HepG2 (cell line): ENCODE measurements around the gene RMRP. TPM values are rescaled to one million over a fixed set of nuclear protein-coding genes. Genes with fewer than 3 reads are reported as not detected.

ENCODE experiments used
- DR1 ChIP-seq: sonication (generic); formaldehyde crosslinking; IDR thresholded peaks from 2 replicates; pipeline ENCODE4 v1.8.0; 2021; ENCODE audit warnings: mild to moderate bottlenecking, missing genetic modification reagents, inconsistent platforms
- KAT8 ChIP-seq: IDR thresholded peaks from 2 replicates; pipeline ENCODE4 v1.6.1; 2016; ENCODE audit warnings: missing genetic modification reagents, missing compliant biosample characterization
- RBAK ChIP-seq: sonication (generic); formaldehyde crosslinking; IDR thresholded peaks from 2 replicates; pipeline ENCODE4 v1.5.1; 2020; ENCODE audit warnings: mild to moderate bottlenecking, missing genetic modification reagents
- RBM22 ChIP-seq: fragments of 200-400 bp; formaldehyde crosslinking; optimal IDR thresholded peaks from 2 replicates; pipeline ENCODE3; 2017; ENCODE audit warnings: mild to moderate bottlenecking, low read length, moderate library complexity
- SIX4 ChIP-seq: sonication (generic); formaldehyde crosslinking; IDR thresholded peaks from 2 replicates; pipeline ENCODE4 v1.4.0; 2020; ENCODE audit warnings: missing genetic modification reagents
- SNAPC5 ChIP-seq: sonication (generic); formaldehyde crosslinking; IDR thresholded peaks from 2 replicates; pipeline ENCODE4 v1.8.1; 2023; ENCODE audit warnings: mild to moderate bottlenecking, missing genetic modification reagents, borderline replicate concordance
- SSRP1 ChIP-seq: IDR thresholded peaks from 2 replicates; pipeline ENCODE4 v1.6.1; 2016; ENCODE audit warnings: control low read depth
- ZFP1 ChIP-seq: IDR thresholded peaks from 2 replicates; pipeline ENCODE4 v1.6.1; 2016
- ZFP36L1 ChIP-seq: sonication (generic); formaldehyde crosslinking; IDR thresholded peaks from 2 replicates; pipeline ENCODE4 v1.8.0; 2022; ENCODE audit warnings: mild to moderate bottlenecking, missing genetic modification reagents, moderate library complexity
- ZFP62 ChIP-seq: sonication (generic); formaldehyde crosslinking; IDR thresholded peaks from 2 replicates; pipeline ENCODE4 v1.4.0; 2020; ENCODE audit warnings: missing genetic modification reagents
- ZFP82 ChIP-seq: sonication (generic); formaldehyde crosslinking; IDR thresholded peaks from 2 replicates; pipeline ENCODE4 v1.5.1; 2020; ENCODE audit warnings: mild to moderate bottlenecking, missing genetic modification reagents, borderline replicate concordance
- ZNF142 ChIP-seq: sonication (generic); formaldehyde crosslinking; IDR thresholded peaks from 2 replicates; pipeline ENCODE4 v1.4.0; 2020; ENCODE audit warnings: missing genetic modification reagents
- ZNF143 ChIP-seq: sonication (generic); formaldehyde crosslinking; IDR thresholded peaks from 2 replicates; pipeline ENCODE4 v1.4.0; 2020; ENCODE audit warnings: missing genetic modification reagents
- ZNF20 ChIP-seq: sonication (generic); formaldehyde crosslinking; IDR thresholded peaks from 2 replicates; pipeline ENCODE4 v1.4.0; 2020; ENCODE audit warnings: mild to moderate bottlenecking, moderate library complexity, missing genetic modification reagents
- ZNF205 ChIP-seq: IDR thresholded peaks from 2 replicates; pipeline ENCODE4 v1.6.1; 2018; ENCODE audit warnings: missing biosample characterization, missing genetic modification reagents
- ZNF691 ChIP-seq: sonication (generic); formaldehyde crosslinking; IDR thresholded peaks from 2 replicates; pipeline ENCODE4 v1.4.0; 2020; ENCODE audit warnings: missing genetic modification reagents, low read depth, mild to moderate bottlenecking, borderline replicate concordance
- polyA plus RNA-seq, 8 experiments: library from polyadenylated mRNA; depleted of rRNA in 3 of 8; stranded (reverse) in 7 of 8; unstranded in 1 of 8; fragments of >200 nt; fragmentation: Illumina TruSeq in 4 of 8; extraction: Trizol in 4 of 8; gene quantifications; 2 replicates each; pipeline versions ENCODE4 v1.2.1 to v1.2.3, GENCODE V29; 2011 to 2016; ENCODE audit warnings: low read depth in 4 of 8, missing spikeins in 1 of 8, mixed read lengths in 1 of 8; ENCODE audit not compliant: insufficient read depth in 1 of 8
- total RNA-seq, 5 experiments: library from RNA; depleted of rRNA; stranded (reverse); fragments of >200 nt; fragmentation: Illumina TruSeq; extraction: Trizol; gene quantifications; 2 replicates each; pipeline ENCODE4 v1.2.3, GENCODE V29; 2016; ENCODE audit warnings: low read depth in 1 of 5
- TF ChIP-seq, protein P1 (sequence below): sonication (generic); formaldehyde crosslinking; IDR thresholded peaks from 2 replicates; pipeline ENCODE4 v1.5.1; 2020; ENCODE audit warnings: mild to moderate bottlenecking, missing genetic modification reagents, moderate library complexity
- TF ChIP-seq, protein P2 (sequence below): sonication (generic); formaldehyde crosslinking; IDR thresholded peaks from 2 replicates; pipeline ENCODE4 v1.9.0; 2022; ENCODE audit warnings: missing genetic modification reagents, mild to moderate bottlenecking, borderline replicate concordance
- TF ChIP-seq, protein P3 (sequence below): IDR thresholded peaks from 2 replicates; pipeline ENCODE4 v1.6.1; 2016; ENCODE audit warnings: missing compliant biosample characterization, missing genetic modification reagents, borderline replicate concordance

The RMRP gene
- total and polyA plus RNA-seq, 2 of the 13 experiments (the other 11 are each of a cell fraction or from before 2014, with no cell fraction given): 51.4 to 4,025 TPM

GRCh38 chr9:35646533-35647265, 11.1 kb downstream of the RMRP start (continued):
- no peak for TF ChIP-seq ZNF20 (CRISPR knock-in tag)
- no peak for TF ChIP-seq RBM22
- TF ChIP-seq ZFP82 (CRISPR knock-in tag): no peak; the same call in 1 of the 2 replicates
- peak; percentile 97 for TF ChIP-seq ZNF143 (CRISPR knock-in tag)
- TF ChIP-seq SNAPC5 (CRISPR knock-in tag): no peak
- TF ChIP-seq, protein P1, sequence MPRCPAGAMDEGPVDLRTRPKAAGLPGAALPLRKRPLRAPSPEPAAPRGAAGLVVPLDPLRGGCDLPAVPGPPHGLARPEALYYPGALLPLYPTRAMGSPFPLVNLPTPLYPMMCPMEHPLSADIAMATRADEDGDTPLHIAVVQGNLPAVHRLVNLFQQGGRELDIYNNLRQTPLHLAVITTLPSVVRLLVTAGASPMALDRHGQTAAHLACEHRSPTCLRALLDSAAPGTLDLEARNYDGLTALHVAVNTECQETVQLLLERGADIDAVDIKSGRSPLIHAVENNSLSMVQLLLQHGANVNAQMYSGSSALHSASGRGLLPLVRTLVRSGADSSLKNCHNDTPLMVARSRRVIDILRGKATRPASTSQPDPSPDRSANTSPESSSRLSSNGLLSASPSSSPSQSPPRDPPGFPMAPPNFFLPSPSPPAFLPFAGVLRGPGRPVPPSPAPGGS (CRISPR knock-in tag): no peak
- TF ChIP-seq, protein P2, sequence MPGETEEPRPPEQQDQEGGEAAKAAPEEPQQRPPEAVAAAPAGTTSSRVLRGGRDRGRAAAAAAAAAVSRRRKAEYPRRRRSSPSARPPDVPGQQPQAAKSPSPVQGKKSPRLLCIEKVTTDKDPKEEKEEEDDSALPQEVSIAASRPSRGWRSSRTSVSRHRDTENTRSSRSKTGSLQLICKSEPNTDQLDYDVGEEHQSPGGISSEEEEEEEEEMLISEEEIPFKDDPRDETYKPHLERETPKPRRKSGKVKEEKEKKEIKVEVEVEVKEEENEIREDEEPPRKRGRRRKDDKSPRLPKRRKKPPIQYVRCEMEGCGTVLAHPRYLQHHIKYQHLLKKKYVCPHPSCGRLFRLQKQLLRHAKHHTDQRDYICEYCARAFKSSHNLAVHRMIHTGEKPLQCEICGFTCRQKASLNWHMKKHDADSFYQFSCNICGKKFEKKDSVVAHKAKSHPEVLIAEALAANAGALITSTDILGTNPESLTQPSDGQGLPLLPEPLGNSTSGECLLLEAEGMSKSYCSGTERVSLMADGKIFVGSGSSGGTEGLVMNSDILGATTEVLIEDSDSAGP (CRISPR knock-in tag): peak; percentile 72; the same call in 1 of the 2 replicates
- peak; percentile 63 for TF ChIP-seq SIX4 (CRISPR knock-in tag)
- no peak for TF ChIP-seq RBAK (CRISPR knock-in tag)
- TF ChIP-seq SSRP1 (CRISPR knock-in tag): no peak
- TF ChIP-seq ZFP1 (CRISPR knock-in tag): no peak
- peak; percentile 59; the same call in 1 of the 2 replicates for TF ChIP-seq ZNF691 (CRISPR knock-in tag)
- no peak for TF ChIP-seq ZNF142 (CRISPR knock-in tag)
- no peak for TF ChIP-seq ZFP62
- no peak; the same call in 1 of the 2 replicates for TF ChIP-seq KAT8 (CRISPR knock-in tag)
- TF ChIP-seq DR1 (CRISPR knock-in tag): 0 out of 2 replicates have a peak, but pooled peaks have one; percentile 27
- no peak for TF ChIP-seq ZNF205
- TF ChIP-seq, protein P3, sequence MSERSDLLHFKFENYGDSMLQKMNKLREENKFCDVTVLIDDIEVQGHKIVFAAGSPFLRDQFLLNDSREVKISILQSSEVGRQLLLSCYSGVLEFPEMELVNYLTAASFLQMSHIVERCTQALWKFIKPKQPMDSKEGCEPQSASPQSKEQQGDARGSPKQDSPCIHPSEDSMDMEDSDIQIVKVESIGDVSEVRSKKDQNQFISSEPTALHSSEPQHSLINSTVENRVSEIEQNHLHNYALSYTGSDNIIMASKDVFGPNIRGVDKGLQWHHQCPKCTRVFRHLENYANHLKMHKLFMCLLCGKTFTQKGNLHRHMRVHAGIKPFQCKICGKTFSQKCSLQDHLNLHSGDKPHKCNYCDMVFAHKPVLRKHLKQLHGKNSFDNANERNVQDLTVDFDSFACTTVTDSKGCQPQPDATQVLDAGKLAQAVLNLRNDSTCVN: peak; percentile 66; the same call in 1 of the 2 replicates
- TF ChIP-seq ZFP36L1 (CRISPR knock-in tag): no peak
